Trophoblast cell (in vitro differentiated cells and primary cell): Measurements from ENCODE around the gene ZNF467.

ENCODE experiments used
- DNase-seq, 2 donors: peaks; one replicate each; pipeline ENCODE4 v3.0.0-alpha.2; 2016
- H2AFZ ChIP-seq: 2 replicates; pipeline ENCODE4 v1.6.1; 2013; ENCODE audit warnings: low read length, moderate library complexity, mild to moderate bottlenecking; ENCODE audit not compliant: insufficient read depth, poor library complexity
- H2AK5ac ChIP-seq: 2 replicates; pipeline ENCODE4 v1.6.1; 2013; ENCODE audit warnings: mild to moderate bottlenecking, low read length
- H2BK120ac ChIP-seq: 2 replicates; pipeline ENCODE4 v1.6.1; 2013; ENCODE audit warnings: low read length, mild to moderate bottlenecking, moderate library complexity; ENCODE audit not compliant: insufficient read depth, poor library complexity
- H2BK12ac ChIP-seq: 2 replicates; pipeline ENCODE4 v1.6.1; 2013; ENCODE audit warnings: mild to moderate bottlenecking, low read length, moderate library complexity
- H2BK5ac ChIP-seq: 2 replicates; pipeline ENCODE4 v1.6.1; 2013; ENCODE audit warnings: low read length, low read depth, moderate library complexity, mild to moderate bottlenecking; ENCODE audit not compliant: poor library complexity
- H3K14ac ChIP-seq: 2 replicates; pipeline ENCODE4 v1.6.1; 2013; ENCODE audit warnings: mild to moderate bottlenecking, low read length
- H3K18ac ChIP-seq: 2 replicates; pipeline ENCODE4 v1.6.1; 2013; ENCODE audit warnings: mild to moderate bottlenecking, low read length
- H3K23ac ChIP-seq: 2 replicates; pipeline ENCODE4 v1.6.1; 2013; ENCODE audit warnings: low read length
- H3K27ac ChIP-seq: 2 replicates; pipeline ENCODE4 v1.5.1; 2013; ENCODE audit warnings: low read depth, mild to moderate bottlenecking, inconsistent platforms, low read length, moderate library complexity
- H3K27me3 ChIP-seq: 2 replicates; pipeline ENCODE4 v1.6.1; 2013; ENCODE audit warnings: inconsistent platforms, mild to moderate bottlenecking, low read length, moderate library complexity; ENCODE audit not compliant: insufficient read depth
- H3K36me3 ChIP-seq, 2 experiments: 1 replicate in 1 of 2; 2 replicates in 1 of 2; pipeline ENCODE4 v1.6.1; 2013; ENCODE audit warnings: low read length in 2 of 2, mild to moderate bottlenecking in 2 of 2, moderate library complexity in 1 of 2; ENCODE audit not compliant: insufficient read depth in 2 of 2, control insufficient read depth in 1 of 2
- H3K4ac ChIP-seq: 2 replicates; pipeline ENCODE4 v1.6.1; 2013; ENCODE audit warnings: low read depth, mild to moderate bottlenecking, low read length, moderate library complexity
- H3K4me1 ChIP-seq, 2 experiments: 1 replicate in 1 of 2; 2 replicates in 1 of 2; pipeline ENCODE4 v1.6.1; 2013; ENCODE audit warnings: low read length in 2 of 2, mild to moderate bottlenecking in 2 of 2, moderate library complexity in 1 of 2; ENCODE audit not compliant: insufficient read depth in 2 of 2, control insufficient read depth in 1 of 2
- H3K4me2 ChIP-seq: 2 replicates; pipeline ENCODE4 v1.6.1; 2013; ENCODE audit warnings: inconsistent platforms, mild to moderate bottlenecking, low read length, moderate library complexity
- H3K4me3 ChIP-seq: 2 replicates; pipeline ENCODE4 v1.5.1; 2013; ENCODE audit warnings: mild to moderate bottlenecking, low read depth, low read length, inconsistent platforms
- H3K79me1 ChIP-seq: one replicate; pipeline ENCODE4 v1.6.1; 2013; ENCODE audit warnings: low read length
- H3K79me2 ChIP-seq: 2 replicates; pipeline ENCODE4 v1.6.1; 2013; ENCODE audit warnings: low read length, mild to moderate bottlenecking; ENCODE audit not compliant: control insufficient read depth, insufficient read depth, poor library complexity
- H3K9ac ChIP-seq: 2 replicates; pipeline ENCODE4 v1.6.1; 2013; ENCODE audit warnings: mild to moderate bottlenecking, low read length
- H3K9me3 ChIP-seq: 2 replicates; pipeline ENCODE4 v1.6.1; 2013; ENCODE audit warnings: low read depth, mild to moderate bottlenecking, control low read depth, inconsistent platforms, low read length; ENCODE audit not compliant: insufficient read depth
- H4K12ac ChIP-seq: 2 replicates; pipeline ENCODE4 v1.6.1; 2013; ENCODE audit warnings: low read depth, mild to moderate bottlenecking, low read length, moderate library complexity
- H4K8ac ChIP-seq: 2 replicates; pipeline ENCODE4 v1.6.1; 2013; ENCODE audit warnings: low read depth, mild to moderate bottlenecking, low read length, moderate library complexity
- H4K91ac ChIP-seq: one replicate; pipeline ENCODE4 v1.6.1; 2013; ENCODE audit warnings: low read depth, mild to moderate bottlenecking, low read length, moderate library complexity
- WGBS: extraction: QIAGEN DNeasy Blood & Tissue Kit; methylation state at CpG from one replicate; pipeline ENCODE4 v1.1.7; 2013; ENCODE audit warnings: missing lambda C conversion rate; ENCODE audit not compliant: insufficient read length, insufficient coverage; ENCODE audit errors: extremely low coverage; 5-methylcytosine and 5-hydroxymethylcytosine counted together

Gene ZNF467

GRCh38 chr7:149819961-149820340 is 46.6 kb upstream of the ZNF467 start:
- Histone ChIP-seq H3K4ac (no peak overlapping the region), H3K14ac (no peak overlapping the region), H3K23ac (no peak overlapping the region), H3K79me1 (no peaks in the 10 kb centered on the region), H2AK5ac (no peak overlapping the region), H2BK120ac (no peak overlapping the region), H3K36me3 (no peaks in the 10 kb centered on the region), H3K9me3 (peaks cover 5% of the 10 kb centered on the region), H3K79me2 (no peaks in the 10 kb centered on the region), H4K8ac (no peak overlapping the region), H2BK12ac (no peak overlapping the region), H3K27me3 (no peaks in the 10 kb centered on the region), H3K9ac (no peak overlapping the region), H2AFZ (no peak overlapping the region), H3K4me3 (no peak overlapping the region), H3K4me1 (no peaks in the 10 kb centered on the region), H3K27ac (no peak overlapping the region), H4K91ac (no peak overlapping the region), H4K12ac (no peak overlapping the region), H3K18ac (no peak overlapping the region), H3K4me2 (no peak overlapping the region), H2BK5ac (no peak overlapping the region)
- DNase-seq, result no peak
- no CpG with 5 or more reads among the region's 7 CpGs for WGBS

GRCh38 chr7:149819141-149819960 is 46.0 kb upstream of the ZNF467 start:
- Histone ChIP-seq H2AK5ac (no peak overlapping the region), H3K36me3 (no peaks in the 10 kb centered on the region), H3K9ac (no peak overlapping the region), H3K4me3 (no peak overlapping the region), H3K4me2 (no peak overlapping the region), H3K14ac (no peak overlapping the region), H3K4me1 (no peaks in the 10 kb centered on the region), H2BK120ac (no peak overlapping the region), H2AFZ (no peak overlapping the region), H4K91ac (no peak overlapping the region), H3K9me3 (peaks cover 5% of the 10 kb centered on the region), H2BK5ac (no peak overlapping the region), H3K4ac (no peak overlapping the region), H3K79me1 (no peaks in the 10 kb centered on the region), H3K79me2 (no peaks in the 10 kb centered on the region), H2BK12ac (no peak overlapping the region), H3K27me3 (no peaks in the 10 kb centered on the region), H4K12ac (no peak overlapping the region), H3K23ac (no peak overlapping the region), H3K18ac (no peak overlapping the region), H4K8ac (no peak overlapping the region), H3K27ac (no peak overlapping the region)
- DNase-seq, result no peak
- WGBS, result no CpG with 5 or more reads among the region's 28 CpGs

DNA sequence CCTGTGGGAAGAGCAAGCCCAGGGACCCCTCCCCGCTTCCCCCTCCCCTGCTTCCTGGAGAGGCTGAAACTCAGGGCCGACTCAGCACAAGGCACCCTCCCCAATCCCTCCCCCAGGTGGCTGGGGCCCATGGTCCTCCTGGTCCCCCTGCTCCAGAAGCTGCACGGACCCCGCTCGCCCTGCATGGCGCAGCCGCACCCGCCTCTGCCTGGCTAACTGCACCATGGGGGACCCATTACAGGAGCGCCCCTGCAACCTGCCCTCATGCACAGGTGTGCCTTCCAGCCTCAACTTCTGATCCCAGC is 45.1 kb upstream of the ZNF467 start:
- H3K4me3 ChIP-seq, result no peak overlapping the region
- no peak overlapping the region for H3K4ac ChIP-seq
- no peak overlapping the region for H2BK12ac ChIP-seq
- no peak overlapping the region for H4K91ac ChIP-seq
- H3K4me1 ChIP-seq, result no peaks in the 10 kb centered on the region
- no peak overlapping the region for H3K27ac ChIP-seq
- no CpG with 5 or more reads among the region's 9 CpGs for WGBS
- no peaks in the 10 kb centered on the region for H3K36me3 ChIP-seq
- H3K9ac ChIP-seq, result no peak overlapping the region
- H2AFZ ChIP-seq, result no peak overlapping the region
- DNase-seq, result no peak
- H3K23ac ChIP-seq, result no peak overlapping the region
- no peaks in the 10 kb centered on the region for H3K79me1 ChIP-seq
- H4K8ac ChIP-seq, result no peak overlapping the region
- H3K18ac ChIP-seq, result no peak overlapping the region
- H3K79me2 ChIP-seq, result no peaks in the 10 kb centered on the region
- no peak overlapping the region for H3K14ac ChIP-seq
- H2BK120ac ChIP-seq, result no peak overlapping the region
- no peaks in the 10 kb centered on the region for H3K27me3 ChIP-seq
- H2AK5ac ChIP-seq, result no peak overlapping the region
- H2BK5ac ChIP-seq, result no peak overlapping the region
- no peak overlapping the region for H4K12ac ChIP-seq
- H3K9me3 ChIP-seq, result peaks cover 4% of the 10 kb centered on the region
- no peak overlapping the region for H3K4me2 ChIP-seq

DNA sequence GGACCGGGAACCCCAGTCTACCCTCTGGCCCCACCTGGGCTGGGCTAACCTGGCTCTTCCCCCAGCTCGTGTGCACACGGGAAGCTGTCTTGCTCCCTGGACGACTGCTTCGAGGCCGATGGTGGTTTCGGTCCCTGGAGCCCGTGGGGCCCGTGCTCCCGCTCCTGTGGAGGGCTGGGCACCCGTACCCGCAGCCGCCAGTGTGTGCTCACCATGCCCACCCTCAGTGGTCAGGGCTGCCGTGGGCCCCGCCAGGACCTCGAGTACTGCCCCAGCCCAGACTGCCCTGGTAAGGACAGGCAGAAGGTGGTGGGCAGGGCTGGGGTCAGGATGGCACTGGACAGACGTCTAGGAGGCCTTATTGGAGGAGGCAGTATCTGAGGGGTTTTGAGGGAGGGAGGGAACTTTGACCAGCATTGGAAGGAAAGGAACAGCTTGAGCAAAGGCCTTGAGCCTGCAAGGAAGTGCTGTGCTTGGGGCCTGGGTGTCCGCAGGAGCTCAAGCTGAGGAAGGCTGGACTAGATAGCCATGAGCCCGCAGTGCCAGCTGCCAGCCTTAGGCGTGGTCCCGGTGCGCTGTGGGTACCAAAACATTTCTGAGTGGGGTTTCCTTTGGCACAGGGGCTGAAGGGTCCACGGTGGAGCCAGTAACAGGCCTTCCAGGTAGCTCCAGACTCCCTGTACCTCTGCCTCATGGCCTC is 44.6 kb upstream of the ZNF467 start:
- Histone ChIP-seq H2BK120ac (no peak overlapping the region), H4K91ac (no peak overlapping the region), H2AK5ac (no peak overlapping the region), H4K12ac (no peak overlapping the region), H4K8ac (no peak overlapping the region), H2BK5ac (no peak overlapping the region), H3K79me2 (no peaks in the 10 kb centered on the region), H3K4ac (no peak overlapping the region), H3K79me1 (no peaks in the 10 kb centered on the region), H3K9ac (no peak overlapping the region), H3K36me3 (no peaks in the 10 kb centered on the region), H3K4me1 (no peaks in the 10 kb centered on the region), H2AFZ (no peak overlapping the region), H3K4me3 (no peak overlapping the region), H2BK12ac (no peak overlapping the region), H3K14ac (no peak overlapping the region), H3K27me3 (no peaks in the 10 kb centered on the region), H3K27ac (no peak overlapping the region), H3K23ac (no peak overlapping the region), H3K18ac (no peak overlapping the region), H3K4me2 (no peak overlapping the region), H3K9me3 (peaks cover 4% of the 10 kb centered on the region)
- DNase-seq, result no peak
- WGBS, result no CpG with 5 or more reads among the region's 23 CpGs
